ENCODE data around the gene THNSL1.

GRCh38 chr10:25047088-25047487, 30.7 kb downstream of the THNSL1 start:
- TF ChIP-seq ZNF777 (tag by site-specific recombination; IDR thresholded peaks at IDR 0.05; ENCODE audit: borderline replicate concordance) = no peak
- TF ChIP-seq CTCF (tag by site-specific recombination; IDR thresholded peaks at IDR 0.05) = no peak
- TF ChIP-seq SETDB1 (IDR thresholded peaks at IDR 0.05; ENCODE audit: insufficient read length, low read length) = no peak
- no peak for TF ChIP-seq ATF2 (tag by site-specific recombination; IDR thresholded peaks at IDR 0.05; ENCODE audit: low read depth)
- no peak for TF ChIP-seq ZNF513 (tag by site-specific recombination; IDR thresholded peaks at IDR 0.05)
- TF ChIP-seq ZNF558 (tag by site-specific recombination; IDR thresholded peaks at IDR 0.05) = no peak
- TF ChIP-seq ZNF555 (tag by site-specific recombination; conservative IDR thresholded peaks at IDR 0.05) = no peak
- TF ChIP-seq ZNF24 (tag by site-specific recombination; IDR thresholded peaks at IDR 0.05) = no peak
- TF ChIP-seq PRDM10 (tag by site-specific recombination; IDR thresholded peaks at IDR 0.05) = no peak
